Measurements from ENCODE around the gene TTLL6.
"Not testable (repeated sequence)": the region's sequence is repeated elsewhere in the genome, so short reads cannot be mapped to it uniquely, and the experiment has no call there.

DNA sequence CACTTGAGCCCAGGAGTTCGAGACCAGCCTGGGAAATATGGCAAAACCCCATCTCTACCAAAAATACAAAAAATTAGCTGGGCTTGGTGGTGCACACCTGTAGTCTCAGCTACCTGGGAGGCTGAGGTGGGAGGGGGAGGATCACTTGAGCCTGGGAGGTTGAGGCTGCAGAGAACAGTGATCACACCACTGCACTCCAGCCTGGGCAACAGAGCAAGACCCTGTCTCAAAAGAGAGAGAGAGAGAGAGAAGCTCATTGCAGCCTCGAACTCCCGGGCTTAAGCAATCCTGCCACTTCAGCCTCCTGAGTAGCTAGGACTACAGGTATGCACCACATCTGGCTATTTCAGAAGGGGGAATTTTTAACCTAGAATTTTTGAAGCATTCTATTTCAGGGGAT, 100.5 kb downstream of the TTLL6 start:
- TF ChIP-seq, protein P1, sequence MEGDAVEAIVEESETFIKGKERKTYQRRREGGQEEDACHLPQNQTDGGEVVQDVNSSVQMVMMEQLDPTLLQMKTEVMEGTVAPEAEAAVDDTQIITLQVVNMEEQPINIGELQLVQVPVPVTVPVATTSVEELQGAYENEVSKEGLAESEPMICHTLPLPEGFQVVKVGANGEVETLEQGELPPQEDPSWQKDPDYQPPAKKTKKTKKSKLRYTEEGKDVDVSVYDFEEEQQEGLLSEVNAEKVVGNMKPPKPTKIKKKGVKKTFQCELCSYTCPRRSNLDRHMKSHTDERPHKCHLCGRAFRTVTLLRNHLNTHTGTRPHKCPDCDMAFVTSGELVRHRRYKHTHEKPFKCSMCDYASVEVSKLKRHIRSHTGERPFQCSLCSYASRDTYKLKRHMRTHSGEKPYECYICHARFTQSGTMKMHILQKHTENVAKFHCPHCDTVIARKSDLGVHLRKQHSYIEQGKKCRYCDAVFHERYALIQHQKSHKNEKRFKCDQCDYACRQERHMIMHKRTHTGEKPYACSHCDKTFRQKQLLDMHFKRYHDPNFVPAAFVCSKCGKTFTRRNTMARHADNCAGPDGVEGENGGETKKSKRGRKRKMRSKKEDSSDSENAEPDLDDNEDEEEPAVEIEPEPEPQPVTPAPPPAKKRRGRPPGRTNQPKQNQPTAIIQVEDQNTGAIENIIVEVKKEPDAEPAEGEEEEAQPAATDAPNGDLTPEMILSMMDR (IDR thresholded peaks at IDR 0.05; ENCODE audit: insufficient read depth, low read depth, low read length), result not testable (repeated sequence)
- TF ChIP-seq EZH2 (IDR thresholded peaks at IDR 0.05; ENCODE audit: insufficient read depth, low read length), result not testable (repeated sequence)

All from astrocyte (in vitro differentiated cells and primary cell).